ENCODE data around the gene BAIAP2. TPM values are rescaled to one million over a fixed set of nuclear protein-coding genes. Genes with fewer than 3 reads are reported as not detected.

BAIAP2 gene
- total RNA-seq, 1 donor from 2014 or later = 80.3 TPM

DNA sequence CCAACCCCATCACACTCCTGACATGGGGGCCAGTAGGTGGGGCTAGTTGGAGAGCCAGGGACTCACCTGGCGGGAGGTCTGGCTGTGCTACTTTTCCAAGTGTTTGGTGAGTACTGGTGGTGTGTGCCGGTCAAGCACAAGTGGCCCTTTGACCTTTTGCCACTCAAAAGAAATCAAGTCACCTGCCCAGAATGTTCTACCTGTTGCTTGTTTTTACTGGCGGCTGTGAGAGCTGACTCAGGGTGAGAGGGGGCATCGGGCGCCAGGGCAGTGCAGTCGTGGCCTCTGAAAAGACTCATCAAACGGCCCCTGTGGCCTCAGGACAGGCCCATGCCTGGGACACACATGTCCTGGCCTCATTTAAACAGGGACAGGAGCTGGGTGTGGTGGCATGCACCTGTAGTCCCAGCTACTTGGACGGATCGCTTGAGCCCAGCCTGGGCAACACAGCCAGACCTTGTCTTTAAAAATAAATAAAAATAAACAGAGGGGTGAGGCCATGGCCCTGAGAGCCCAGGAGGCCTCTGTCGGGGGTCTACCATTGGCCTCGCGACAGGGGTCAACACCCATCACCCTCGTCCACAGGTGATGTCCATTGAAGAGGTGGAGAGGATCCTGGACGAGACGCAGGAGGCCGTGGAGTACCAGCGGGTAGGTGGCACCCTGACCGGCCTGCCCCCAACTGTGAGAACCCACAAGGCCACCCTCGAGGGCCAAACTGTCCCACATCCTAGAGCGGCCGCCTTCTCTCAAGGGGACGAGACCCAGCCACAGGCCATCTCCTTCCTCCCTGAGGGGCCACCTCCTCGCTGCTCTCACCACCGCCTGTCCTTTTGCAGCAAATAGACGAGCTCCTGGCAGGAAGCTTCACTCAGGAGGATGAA lies 38.3 kb upstream of the BAIAP2 start:
- Histone ChIP-seq H3K27me3 (ENCODE audit: control insufficient read depth, insufficient read depth, low read length) (no peaks in the 10 kb centered on the region), H3K4me3 (ENCODE audit: low read depth, low read length) (no peak overlapping the region)

DNA sequence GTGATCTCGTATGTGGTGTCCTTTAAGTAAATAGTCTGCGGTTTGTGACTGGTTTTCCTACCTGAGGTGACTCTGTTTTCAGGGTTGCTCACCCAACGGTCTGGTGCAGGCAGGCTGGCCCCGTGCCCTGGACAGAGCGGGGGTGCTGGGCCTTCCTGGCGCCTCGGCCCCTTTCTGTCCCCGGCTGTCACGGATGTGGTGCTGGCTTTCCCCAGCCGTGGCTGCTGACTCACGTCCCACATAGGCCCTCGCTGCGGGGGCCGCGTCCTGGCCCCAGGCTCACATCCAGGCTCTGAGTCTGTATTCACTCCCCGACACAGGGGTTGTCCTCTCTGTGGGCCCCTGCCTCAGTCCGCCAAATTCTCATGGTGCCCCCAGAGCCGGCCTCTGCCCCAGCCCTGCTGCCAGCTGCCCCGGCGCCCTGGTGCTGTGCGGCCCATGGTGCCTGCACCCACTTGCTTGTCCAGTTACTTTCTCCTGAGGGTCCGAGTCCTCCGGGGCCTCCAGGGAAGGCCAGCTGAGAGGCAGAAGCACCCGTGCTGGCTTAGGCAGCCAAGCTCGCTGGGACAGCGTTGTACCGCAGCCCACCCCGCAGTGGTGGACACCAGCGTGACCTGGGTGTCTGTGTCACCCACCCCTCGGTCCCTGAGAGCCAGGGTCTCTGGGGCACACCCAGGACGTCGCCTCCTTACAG lies 37.4 kb upstream of the BAIAP2 start:
- Histone ChIP-seq H3K36me3 (ENCODE audit: control insufficient read depth, insufficient read depth, low read length) (peaks cover 2% of the 10 kb centered on the region), H3K4me3 (ENCODE audit: low read depth, low read length) (no peak overlapping the region), H3K27me3 (ENCODE audit: control insufficient read depth, insufficient read depth, low read length) (peaks cover 4% of the 10 kb centered on the region)
- DNase-seq (ENCODE audit: low read depth) = no peak
- no peak for TF ChIP-seq CTCF (IDR thresholded peaks at IDR 0.05; ENCODE audit: insufficient read depth, low read length, poor library complexity, severe bottlenecking)

More for the DNA sequence above, 38.3 kb upstream of the BAIAP2 start:
- no peak for TF ChIP-seq CTCF (IDR thresholded peaks at IDR 0.05; ENCODE audit: insufficient read depth, low read length, poor library complexity, severe bottlenecking)
- peaks cover 2% of the 10 kb centered on the region for H3K36me3 ChIP-seq (ENCODE audit: control insufficient read depth, insufficient read depth, low read length)
- DNase-seq (ENCODE audit: low read depth) = no peak

DNA sequence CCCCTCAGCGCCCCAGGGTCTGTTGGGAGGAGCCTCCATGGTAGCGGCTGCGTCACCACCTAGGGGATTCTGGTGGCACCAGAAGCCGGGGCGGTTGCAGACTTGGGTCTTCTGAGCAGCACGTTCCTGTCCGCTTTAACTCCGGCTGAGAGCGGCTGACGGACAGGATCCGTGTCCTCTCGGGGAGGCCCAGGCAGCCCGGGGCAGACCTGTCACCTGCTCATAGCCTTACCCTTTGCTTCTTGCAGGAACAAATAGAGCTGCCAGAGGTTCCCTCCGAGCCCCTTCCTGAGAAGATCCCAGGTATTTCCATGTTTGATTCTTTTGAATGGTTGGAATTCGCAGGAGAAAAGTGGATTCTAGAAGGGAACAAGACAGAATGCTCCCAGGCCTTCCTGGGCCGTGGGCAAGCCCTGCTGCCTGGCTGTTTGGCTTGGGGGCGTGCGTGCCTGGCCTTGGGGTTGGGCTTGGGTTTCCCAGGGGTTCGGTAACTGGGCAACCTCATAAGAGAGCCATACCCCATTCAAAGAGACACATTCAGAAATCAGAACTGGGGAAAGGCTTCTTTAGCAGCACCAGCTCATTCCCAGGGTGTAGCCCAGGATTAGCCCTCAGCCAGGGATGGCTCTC lies 36.7 kb upstream of the BAIAP2 start:
- TF ChIP-seq CTCF (IDR thresholded peaks at IDR 0.05; ENCODE audit: insufficient read depth, low read length, poor library complexity, severe bottlenecking) = no peak
- Histone ChIP-seq H3K4me3 (ENCODE audit: low read depth, low read length) (no peak overlapping the region), H3K36me3 (ENCODE audit: control insufficient read depth, insufficient read depth, low read length) (peaks cover 2% of the 10 kb centered on the region), H3K27me3 (ENCODE audit: control insufficient read depth, insufficient read depth, low read length) (peaks cover 9% of the 10 kb centered on the region)
- DNase-seq (ENCODE audit: low read depth) = no peak

- Histone ChIP-seq H3K27me3 (ENCODE audit: control insufficient read depth, insufficient read depth, low read length) (peaks cover 15% of the 10 kb centered on the region), H3K36me3 (ENCODE audit: control insufficient read depth, insufficient read depth, low read length) (peaks cover 2% of the 10 kb centered on the region), H3K4me3 (ENCODE audit: low read depth, low read length) (no peak overlapping the region)
- no peak for DNase-seq (ENCODE audit: low read depth)
- no peak for TF ChIP-seq CTCF (IDR thresholded peaks at IDR 0.05; ENCODE audit: insufficient read depth, low read length, poor library complexity, severe bottlenecking)
These were observed 36.0 kb upstream of the BAIAP2 start for GRCh38 chr17:80998748-80999535.

GRCh38 chr17:80999536-81000333 lies 35.2 kb upstream of the BAIAP2 start:
- Histone ChIP-seq H3K4me3 (ENCODE audit: low read depth, low read length) (no peak overlapping the region), H3K36me3 (ENCODE audit: control insufficient read depth, insufficient read depth, low read length) (peaks cover 2% of the 10 kb centered on the region), H3K27me3 (ENCODE audit: control insufficient read depth, insufficient read depth, low read length) (peaks cover 22% of the 10 kb centered on the region)
- no peak for TF ChIP-seq CTCF (IDR thresholded peaks at IDR 0.05; ENCODE audit: insufficient read depth, low read length, poor library complexity, severe bottlenecking)
- DNase-seq (ENCODE audit: low read depth) = no peak
